Stimulated activated CD8-positive, alpha-beta memory T cell treated with anti-CD3 and anti-CD28 coated beads, Interleukin-4, amount 100 ng/mL, for 4 hours (primary cell): ENCODE results near the gene PCDH1.

Experiments
- DNase-seq, 2 donors: peaks; one replicate each; pipeline ENCODE4 v3.0.0-alpha.2; 2020; ENCODE audit warnings: low read depth in 2 of 2, low spot score in 1 of 2

PCDH1 gene

DNA sequence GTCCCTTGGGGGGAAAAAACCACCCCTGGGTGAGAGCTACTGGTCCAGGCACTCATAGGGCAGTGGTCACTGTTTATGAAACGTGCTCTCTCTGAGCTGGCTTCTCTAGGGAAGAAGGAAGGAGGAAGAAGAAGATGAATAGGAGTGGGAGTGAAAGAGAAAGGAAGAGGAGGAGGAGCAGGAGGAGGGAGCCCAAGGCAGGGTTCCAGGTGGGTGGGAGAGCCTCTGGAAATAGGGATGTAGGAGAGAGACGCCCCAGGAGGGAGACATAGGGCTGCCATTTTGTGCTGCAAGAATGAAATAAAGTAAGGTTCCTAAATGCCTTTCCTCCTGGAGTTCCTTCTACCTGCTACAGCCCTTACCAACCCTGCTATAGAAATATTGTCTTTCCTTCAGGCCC is 65.7 kb downstream of the PCDH1 start:
- DNase-seq = no peak

DNA sequence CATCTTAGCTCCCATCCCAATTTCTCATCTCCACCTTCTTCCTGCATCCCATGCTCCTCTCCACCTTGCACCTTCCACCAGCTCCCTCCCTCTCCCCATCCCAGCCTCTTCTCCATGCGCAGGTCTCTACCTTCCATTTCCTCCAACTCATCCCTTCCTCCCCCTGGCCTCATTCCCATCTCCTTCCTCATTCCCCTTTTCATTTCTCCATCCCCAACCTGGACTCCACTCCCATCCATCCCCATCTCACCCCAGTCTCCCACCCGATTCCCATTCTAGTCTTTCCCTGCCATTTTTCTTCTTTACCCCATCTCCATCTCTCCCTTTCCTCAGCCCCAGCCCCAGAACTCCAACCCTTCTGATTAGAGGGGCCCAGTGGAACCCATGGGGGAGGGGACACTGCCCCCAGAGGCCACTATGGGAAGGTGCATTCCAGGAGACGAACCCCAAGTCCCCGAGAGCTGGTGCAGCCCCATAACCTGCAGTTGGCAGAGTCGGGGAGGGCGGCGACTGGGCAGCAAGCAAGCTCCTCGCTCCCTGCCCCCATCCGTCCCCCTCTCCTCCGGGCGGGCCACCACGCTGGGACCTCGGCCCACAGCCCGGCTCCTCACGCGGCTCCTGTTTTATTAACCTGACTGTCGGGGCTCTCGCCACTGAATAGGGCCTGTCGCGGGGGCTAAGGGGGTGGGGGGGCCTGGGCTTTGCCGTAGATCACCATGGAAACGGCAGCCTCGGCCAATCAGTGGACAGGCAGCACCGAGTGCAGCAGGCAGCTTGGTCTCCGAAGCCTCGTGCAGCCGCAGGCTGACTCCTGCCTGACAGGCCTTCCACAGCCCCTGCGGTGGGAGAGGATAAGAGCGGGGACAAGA is 66.7 kb downstream of the PCDH1 start:
- DNase-seq = no peak

DNA sequence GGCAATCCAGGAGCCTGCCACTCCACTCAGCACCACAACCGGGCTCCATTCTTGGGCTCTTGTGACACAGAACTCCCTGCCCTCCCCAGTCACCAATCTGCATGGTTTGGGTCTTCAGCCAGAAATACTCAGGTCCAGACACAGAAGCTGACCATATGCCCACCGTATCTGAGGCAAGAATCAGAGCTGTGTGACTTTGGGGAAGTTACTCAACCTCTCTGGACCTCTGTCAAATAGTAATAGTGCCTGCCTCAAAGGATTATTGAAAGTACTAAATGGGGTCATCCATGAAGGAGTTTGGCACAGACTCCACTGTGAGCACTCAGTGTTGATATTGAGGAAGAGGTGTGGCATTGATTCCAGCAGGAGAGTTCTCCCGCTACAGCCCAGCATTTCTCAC is 67.5 kb downstream of the PCDH1 start:
- DNase-seq = no peak

DNA sequence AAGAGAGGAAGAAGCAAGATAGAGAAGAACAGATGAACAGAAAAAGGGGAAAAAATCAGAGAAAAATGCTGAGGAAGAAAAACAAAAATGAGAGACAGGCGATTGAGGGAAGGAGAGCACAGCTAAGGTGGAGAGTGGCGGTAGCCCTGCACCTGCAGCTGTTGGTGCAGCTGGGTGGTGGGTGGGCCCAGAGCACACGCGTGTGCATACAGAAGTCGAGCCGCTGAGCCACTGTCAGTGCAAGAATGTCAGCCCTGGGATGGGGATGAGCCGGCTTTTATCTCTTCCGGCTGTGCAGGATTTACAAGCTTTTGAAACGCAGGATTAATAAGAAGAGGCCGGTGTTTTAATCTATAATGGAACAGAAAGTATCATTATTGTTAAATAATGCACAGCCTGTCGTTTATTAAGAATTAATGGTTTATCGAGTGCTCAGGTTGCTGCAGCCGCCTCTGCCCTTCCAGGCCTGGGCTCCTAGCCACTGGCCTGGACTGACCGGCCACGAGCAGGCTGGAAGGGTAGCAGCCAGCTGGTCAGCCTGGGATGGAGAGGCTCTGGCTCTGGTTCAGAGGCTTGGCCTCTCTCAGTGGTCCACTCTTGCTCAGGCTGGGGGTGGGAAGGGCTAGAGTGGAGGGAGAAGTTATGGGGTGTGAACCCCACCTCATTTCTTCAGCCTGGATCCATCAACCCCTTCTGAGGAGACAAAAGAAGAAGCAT is 68.7 kb downstream of the PCDH1 start:
- DNase-seq = no peak

DNA sequence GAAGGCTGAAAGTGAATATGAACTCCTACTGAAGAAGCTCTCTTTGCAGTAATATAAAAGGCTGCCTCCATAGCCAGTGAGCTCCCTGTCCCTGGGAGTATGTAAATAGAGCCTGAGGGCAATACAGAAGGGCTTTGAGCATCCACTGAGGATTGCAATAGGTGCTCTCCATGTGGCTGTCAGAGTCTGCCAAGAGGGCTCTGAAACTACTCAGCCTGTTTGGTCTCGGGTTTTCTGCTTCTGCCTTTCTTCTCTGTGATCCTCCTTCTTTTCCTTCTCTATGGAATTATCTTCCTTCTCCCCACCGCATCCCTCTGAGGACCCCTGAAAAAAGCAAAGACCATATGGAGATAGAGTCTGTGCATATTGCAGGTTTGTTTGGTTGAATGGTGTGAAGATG is 69.4 kb downstream of the PCDH1 start:
- no peak for DNase-seq

DNA sequence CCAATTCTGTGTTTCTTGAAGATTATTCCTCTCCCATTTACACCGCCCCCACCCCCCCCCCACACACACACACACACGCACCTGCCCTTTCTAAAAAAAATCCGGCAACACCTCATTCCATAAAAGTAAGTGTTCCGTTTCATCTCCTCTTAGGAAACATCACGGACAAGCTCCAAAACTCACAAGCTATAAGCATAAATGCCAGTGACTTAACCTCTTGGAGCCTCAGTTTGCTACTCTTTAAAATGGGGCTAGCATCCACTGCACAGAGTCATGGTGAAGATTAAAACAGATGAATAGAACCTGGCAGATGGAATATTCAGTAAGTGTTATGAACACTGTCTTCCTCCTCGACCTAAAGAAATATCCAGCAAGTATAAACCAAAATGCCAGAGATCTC is 70.5 kb downstream of the PCDH1 start:
- no peak for DNase-seq

DNA sequence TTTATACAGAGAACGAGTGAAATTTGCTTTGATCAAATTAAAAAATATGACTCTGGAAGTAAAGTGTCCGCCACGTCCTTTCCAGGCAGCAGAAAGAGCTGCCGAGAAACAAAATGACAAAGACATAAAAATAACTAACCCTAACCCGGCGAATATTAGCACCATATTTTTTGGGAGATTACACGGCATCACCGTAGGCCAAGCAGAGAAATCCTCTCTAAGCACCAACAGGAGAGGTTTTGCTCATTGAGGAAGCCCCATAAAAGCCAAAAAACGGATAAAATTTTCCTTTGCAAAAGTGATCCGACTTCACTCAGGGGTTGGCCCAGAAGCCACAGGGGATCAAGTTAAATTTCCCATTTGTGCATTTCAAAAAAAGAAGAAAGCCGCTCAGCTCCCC is 70.9 kb downstream of the PCDH1 start:
- no peak for DNase-seq

DNA sequence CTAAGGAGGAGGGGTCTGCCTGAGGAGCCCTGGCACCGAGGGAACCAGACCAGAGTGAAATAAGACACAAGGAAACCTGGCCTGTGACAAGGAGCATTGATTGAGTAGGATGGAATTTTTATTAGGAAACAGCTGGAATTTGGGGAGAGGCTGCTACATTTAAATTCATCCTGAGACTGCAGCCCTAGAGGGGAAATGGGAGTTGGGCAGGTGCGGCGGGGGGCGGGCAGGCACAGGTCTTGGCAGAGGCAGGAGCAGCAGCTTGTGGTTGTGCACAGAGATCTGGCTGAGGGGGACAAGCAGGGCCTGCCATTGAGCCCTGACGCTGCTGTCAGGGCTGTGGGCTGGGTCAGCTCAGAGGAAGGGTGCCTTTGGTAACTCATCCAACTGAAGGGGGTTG is 71.6 kb downstream of the PCDH1 start:
- no peak for DNase-seq

DNA sequence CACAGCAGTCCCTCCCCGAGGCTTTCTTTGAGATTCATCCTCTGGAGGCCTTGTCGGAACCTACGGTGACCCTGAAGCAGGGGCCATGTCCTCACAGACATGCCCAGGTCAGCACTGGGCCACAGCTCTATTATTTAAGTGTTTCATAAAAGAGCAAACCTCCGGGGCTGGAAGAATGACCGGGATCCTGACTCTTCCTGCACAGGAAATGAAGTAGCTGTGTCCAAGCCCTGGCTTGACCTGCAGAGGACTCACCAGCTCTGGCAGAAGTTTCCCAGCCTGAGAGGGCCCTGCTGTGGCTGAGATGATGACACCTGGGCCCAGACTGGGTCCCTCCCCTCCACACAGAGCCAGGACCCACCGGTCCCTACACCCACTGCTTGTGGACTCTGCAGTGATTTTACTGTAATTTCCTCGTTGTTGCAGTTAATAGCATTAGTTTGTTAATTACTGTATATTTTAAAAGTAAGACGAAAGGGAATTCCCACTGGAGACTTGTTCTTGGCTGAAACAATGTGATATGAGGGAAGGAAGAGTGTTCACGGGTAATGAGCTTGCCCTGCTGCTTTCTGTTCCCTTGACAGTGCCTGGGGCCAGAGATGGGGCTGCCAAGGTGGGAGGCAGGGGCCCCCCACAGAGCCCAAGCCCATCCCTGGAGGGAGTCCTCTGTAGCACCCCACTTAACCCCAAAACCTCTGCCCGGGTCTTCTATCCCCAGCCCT is 72.2 kb downstream of the PCDH1 start:
- no peak for DNase-seq

DNA sequence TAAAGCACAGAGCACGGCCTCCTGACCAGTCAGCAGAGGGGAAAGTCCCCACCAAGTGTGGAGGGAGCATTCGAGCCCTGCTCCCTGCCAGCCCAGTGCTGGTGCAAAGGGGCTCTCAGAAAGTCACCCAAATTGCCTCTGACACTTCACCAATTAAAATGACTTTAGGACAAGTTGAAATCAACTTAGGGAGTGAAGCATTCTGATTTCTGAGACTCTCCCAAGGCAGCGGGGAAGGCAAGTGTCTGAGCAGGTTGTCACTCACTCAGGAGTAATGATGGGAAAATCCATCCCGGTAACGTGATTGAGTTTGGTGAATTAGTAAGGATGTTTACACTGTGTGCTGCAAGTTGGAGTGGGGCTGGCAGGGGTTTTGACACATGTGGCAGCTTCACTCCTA is 73.7 kb downstream of the PCDH1 start:
- no peak for DNase-seq
